ENCODE measurements around the gene ELMO1. TPM values are rescaled to one million over a fixed set of nuclear protein-coding genes. Genes with fewer than 3 reads are reported as not detected.

The ELMO1 gene
- total and polyA plus RNA-seq, 2 of the 13 experiments (the other 11 are each of a cell fraction or from before 2014, with no cell fraction given), result 0.11 to 0.17 TPM

DNA sequence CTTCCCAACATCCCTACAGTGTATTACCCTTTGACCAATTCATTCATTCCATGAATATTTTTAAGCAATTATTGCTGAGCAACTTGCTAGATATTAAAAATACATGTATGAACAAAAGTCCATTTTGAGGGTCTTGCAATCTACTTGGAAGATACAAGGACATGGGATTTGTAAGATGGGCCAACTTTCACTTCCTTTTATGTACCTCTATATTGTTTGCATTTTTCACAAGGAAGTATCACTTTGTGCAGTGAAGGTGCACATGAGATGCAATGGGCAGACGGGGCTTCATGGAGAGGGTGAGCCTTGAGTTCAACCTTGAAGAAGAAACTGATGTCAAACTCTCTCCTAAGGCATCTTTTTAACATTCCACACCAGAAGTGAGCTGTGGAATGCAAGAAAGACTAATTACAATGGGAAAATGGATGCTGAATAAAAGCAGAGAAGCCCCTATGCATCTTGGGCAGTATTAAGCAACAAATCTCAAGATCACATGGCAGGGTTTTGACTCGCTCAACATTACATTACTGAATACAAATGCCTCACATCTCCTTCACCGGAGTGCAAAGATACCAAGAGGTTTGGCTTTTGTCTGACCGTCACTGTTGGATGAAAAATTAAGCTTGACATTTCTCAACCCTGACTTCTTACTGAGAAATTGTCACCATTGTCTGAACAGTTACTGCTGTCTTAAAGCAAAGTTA is 341.5 kb downstream of the ELMO1 start:
- ATAC-seq (no peak), DNase-seq (ENCODE audit: low spot score) (no peak), FAIRE-seq (no peak)
- ChIA-PET CTCF (ENCODE audit: low intra/inter-chr PET ratio, low total read pairs) (no interaction called here), POLR2A (no interaction called here)
- Histone ChIP-seq H4K20me1 (ENCODE audit: insufficient read depth, low read length) (no peaks in the 10 kb centered on the region), H3K79me2 (ENCODE audit: insufficient read depth, low read length) (no peaks in the 10 kb centered on the region), H3K4me1 (ENCODE audit: insufficient read depth, low read length) (peaks cover 40% of the 10 kb centered on the region), H3K36me3 (replicated peaks in 1 of 2; ENCODE audit: control insufficient read depth in 1 of 2, insufficient read depth in 2 of 2, low read length in 2 of 2) (no peaks in the 10 kb centered on the region), H3K27ac (ENCODE audit: extremely low read length, insufficient read depth, low read length) (no peak overlapping the region), H3K4me2 (ENCODE audit: low read depth, low read length) (no peak overlapping the region), H3K9me3 (ENCODE audit: low read length) (no peaks in the 10 kb centered on the region), H3K4me3 (replicated peaks in 1 of 3; ENCODE audit: insufficient read depth in 1 of 3, low read depth in 2 of 3, low read length in 3 of 3) (no peak overlapping the region), H2AFZ (ENCODE audit: low read length) (no peak overlapping the region), H3K27me3 (ENCODE audit: control insufficient read depth in 1 of 2, insufficient read depth in 2 of 2, low read length in 2 of 2) (0 out of 5 replicates have a peak, but pooled peaks cover 0 to 1% of the 10 kb centered on the region in 2 experiments), H3K9ac (ENCODE audit: insufficient read depth, low read depth, low read length) (no peak overlapping the region)
- BruUV-seq (replicated peaks), result no TSS peak
- in situ Hi-C loops (cut with HindIII; ENCODE audit: extremely low pct_ligation_motif_present, low pct_unique_long_range_greater_than_20kb), result no loop called here
- 85% methylated on average over 4 of the region's 4 CpGs for WGBS (ENCODE audit: low lambda C conversion rate)
- intact Hi-C loops (cut with micrococcal nuclease; ENCODE audit: unreplicated experiment), result loop anchor here (5.0 to 10.0 kb wide), 2 partner anchors 35 to 68 kb away; no protein-coding TSS in a partner anchor
- TF ChIP-seq ZNF746 (CRISPR knock-in tag; IDR thresholded peaks at IDR 0.05), result no peak
- no peak for TF ChIP-seq SNAPC5 (CRISPR knock-in tag; IDR thresholded peaks at IDR 0.05; ENCODE audit: borderline replicate concordance)
- TF ChIP-seq MEF2D (CRISPR knock-in tag; IDR thresholded peaks at IDR 0.05), result no peak
- no peak for TF ChIP-seq ZBTB2 (CRISPR knock-in tag; IDR thresholded peaks at IDR 0.05; ENCODE audit: low read depth)
- TF ChIP-seq ZNF747 (CRISPR knock-in tag; IDR thresholded peaks at IDR 0.05; ENCODE audit: borderline replicate concordance), result no peak
- no peak for TF ChIP-seq TERF1 (CRISPR knock-in tag; IDR thresholded peaks at IDR 0.05)
- TF ChIP-seq ZNF704 (CRISPR knock-in tag; IDR thresholded peaks at IDR 0.05; ENCODE audit: borderline replicate concordance), result no peak
- TF ChIP-seq, protein P1, sequence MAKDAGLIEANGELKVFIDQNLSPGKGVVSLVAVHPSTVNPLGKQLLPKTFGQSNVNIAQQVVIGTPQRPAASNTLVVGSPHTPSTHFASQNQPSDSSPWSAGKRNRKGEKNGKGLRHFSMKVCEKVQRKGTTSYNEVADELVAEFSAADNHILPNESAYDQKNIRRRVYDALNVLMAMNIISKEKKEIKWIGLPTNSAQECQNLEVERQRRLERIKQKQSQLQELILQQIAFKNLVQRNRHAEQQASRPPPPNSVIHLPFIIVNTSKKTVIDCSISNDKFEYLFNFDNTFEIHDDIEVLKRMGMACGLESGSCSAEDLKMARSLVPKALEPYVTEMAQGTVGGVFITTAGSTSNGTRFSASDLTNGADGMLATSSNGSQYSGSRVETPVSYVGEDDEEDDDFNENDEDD (CRISPR knock-in tag; IDR thresholded peaks at IDR 0.05; ENCODE audit: borderline replicate concordance), result no peak
- TF ChIP-seq ZNF441 (CRISPR knock-in tag; IDR thresholded peaks at IDR 0.05; ENCODE audit: borderline replicate concordance), result no peak
- TF ChIP-seq BATF2 (CRISPR knock-in tag; IDR thresholded peaks at IDR 0.05), result no peak
- no peak for TF ChIP-seq NR2C2 (CRISPR knock-in tag; IDR thresholded peaks at IDR 0.05; ENCODE audit: borderline replicate concordance)
- TF ChIP-seq ZNF30 (CRISPR knock-in tag; IDR thresholded peaks at IDR 0.05), result no peak
- TF ChIP-seq ZNF343 (CRISPR knock-in tag; IDR thresholded peaks at IDR 0.05), result no peak
- no peak for TF ChIP-seq FOXP1 (IDR thresholded peaks at IDR 0.05)
- TF ChIP-seq FOXP1 (CRISPR knock-in tag; IDR thresholded peaks at IDR 0.05), result no peak
- no peak for TF ChIP-seq ZNF24 (IDR thresholded peaks at IDR 0.05)
- TF ChIP-seq BCL6 (CRISPR knock-in tag; IDR thresholded peaks at IDR 0.05), result no peak
- no peak for TF ChIP-seq ZNF776 (CRISPR knock-in tag; IDR thresholded peaks at IDR 0.05)
- no peak for TF ChIP-seq U2AF1 (optimal IDR thresholded peaks at IDR 0.05; ENCODE audit: low read depth, low read length)

Data from HepG2 (cell line).